ENCODE measurements around the gene ARHGAP26. TPM values are rescaled to one million over a fixed set of nuclear protein-coding genes. Genes with fewer than 3 reads are reported as not detected.

ARHGAP26 gene
- total RNA-seq, 4 donors from 2014 or later: 22.3 to 40.7 (median 28.2) TPM

- intact Hi-C loops (cut with DNase I): no loop called here
- no peak for DNase-seq (ENCODE audit: extremely low spot score)
- Histone ChIP-seq H3K27ac (replicated peaks in 1 of 4) (no peak overlapping the region), H3K27me3 (no peaks in the 10 kb centered on the region), H3K9me3 (no peaks in the 10 kb centered on the region), H3K36me3 (no peaks in the 10 kb centered on the region), H3K4me1 (peaks cover 0 to 19% (median 14%) of the 10 kb centered on the region in 4 donors), H3K4me3 (no peak overlapping the region)
- peak in 1 of 2 donors; percentile 34 for TF ChIP-seq POLR2AphosphoS5 (IDR thresholded peaks at IDR 0.05)
- no peak for TF ChIP-seq POLR2A (IDR thresholded peaks at IDR 0.05; ENCODE audit: low read depth)
- 90% methylated on average over 5 of the region's 5 CpGs for WGBS
These were observed 391.8 kb downstream of the ARHGAP26 start for GRCh38 chr5:143161885-143162540.

- WGBS: 91% methylated on average over 3 of the region's 3 CpGs
These were observed 392.6 kb downstream of the ARHGAP26 start for GRCh38 chr5:143162810-143163209.

GRCh38 chr5:143164557-143164956 is 394.4 kb downstream of the ARHGAP26 start:
- WGBS: 86% methylated on average over 4 of the region's 4 CpGs
- intact Hi-C loops (cut with DNase I): no loop called here
- Histone ChIP-seq H3K4me3 (no peak overlapping the region), H3K27ac (replicated peaks in 1 of 4) (no peak overlapping the region), H3K9me3 (no peaks in the 10 kb centered on the region), H3K4me1 (peaks cover 0 to 27% (median 17%) of the 10 kb centered on the region in 4 donors), H3K36me3 (no peaks in the 10 kb centered on the region), H3K27me3 (no peaks in the 10 kb centered on the region)
- DNase-seq (ENCODE audit: extremely low spot score): no peak
- TF ChIP-seq POLR2AphosphoS5 (IDR thresholded peaks at IDR 0.05) (no peak), CTCF (IDR thresholded peaks at IDR 0.05) (peak in 1 of 3 experiments; percentile 18)

More at GRCh38 chr5:143162810-143163209, 392.6 kb downstream of the ARHGAP26 start:
- no peaks in the 10 kb centered on the region for H3K27me3 ChIP-seq
- H3K27ac ChIP-seq (replicated peaks in 1 of 4): no peak overlapping the region
- no peaks in the 10 kb centered on the region for H3K36me3 ChIP-seq
- no peak for DNase-seq (ENCODE audit: extremely low spot score)
- TF ChIP-seq POLR2AphosphoS5 (IDR thresholded peaks at IDR 0.05) (no peak), EP300 (IDR thresholded peaks at IDR 0.05) (no peak), CTCF (IDR thresholded peaks at IDR 0.05) (no peak), POLR2A (IDR thresholded peaks at IDR 0.05; ENCODE audit: low read depth) (no peak)
- intact Hi-C loops (cut with DNase I): no loop called here
- H3K4me1 ChIP-seq: peaks cover 0 to 24% (median 16%) of the 10 kb centered on the region in 4 donors
- H3K4me3 ChIP-seq: no peak overlapping the region
- H3K9me3 ChIP-seq: no peaks in the 10 kb centered on the region

GRCh38 chr5:143165049-143165880 is 395.1 kb downstream of the ARHGAP26 start:
- peaks cover 0 to 27% (median 17%) of the 10 kb centered on the region in 4 donors for H3K4me1 ChIP-seq
- DNase-seq (ENCODE audit: extremely low spot score): no peak
- no peak overlapping the region for H3K4me3 ChIP-seq
- H3K27me3 ChIP-seq: no peaks in the 10 kb centered on the region
- intact Hi-C loops (cut with DNase I): no loop called here
- H3K36me3 ChIP-seq: no peaks in the 10 kb centered on the region
- WGBS: 92% methylated on average over 12 of the region's 12 CpGs
- H3K9me3 ChIP-seq: no peaks in the 10 kb centered on the region
- H3K27ac ChIP-seq (replicated peaks in 1 of 4): no peak overlapping the region
- TF ChIP-seq EP300 (IDR thresholded peaks at IDR 0.05) (no peak), POLR2AphosphoS5 (IDR thresholded peaks at IDR 0.05) (no peak), POLR2A (IDR thresholded peaks at IDR 0.05; ENCODE audit: low read depth) (no peak), CTCF (IDR thresholded peaks at IDR 0.05) (no peak)

GRCh38 chr5:143166090-143166489 is 395.9 kb downstream of the ARHGAP26 start:
- TF ChIP-seq CTCF (IDR thresholded peaks at IDR 0.05) (no peak), POLR2AphosphoS5 (IDR thresholded peaks at IDR 0.05) (no peak), POLR2A (IDR thresholded peaks at IDR 0.05; ENCODE audit: low read depth) (no peak), EP300 (IDR thresholded peaks at IDR 0.05) (no peak)
- DNase-seq (ENCODE audit: extremely low spot score): no peak
- WGBS: 95% methylated on average over 4 of the region's 4 CpGs

More at GRCh38 chr5:143166090-143166489, 395.9 kb downstream of the ARHGAP26 start:
- H3K9me3 ChIP-seq: no peaks in the 10 kb centered on the region
- intact Hi-C loops (cut with DNase I): no loop called here
- peaks cover under 1 to 27% (median 17%) of the 10 kb centered on the region in 4 donors for H3K4me1 ChIP-seq
- H3K36me3 ChIP-seq: no peaks in the 10 kb centered on the region
- H3K4me3 ChIP-seq: no peak overlapping the region
- H3K27me3 ChIP-seq: no peaks in the 10 kb centered on the region
- H3K27ac ChIP-seq (replicated peaks in 1 of 4): no peak overlapping the region
